ENCODE results near the gene SEPTIN7. TPM values are rescaled to one million over a fixed set of nuclear protein-coding genes. Genes with fewer than 3 reads are reported as not detected.
"Not testable (repeated sequence)": the region's sequence is repeated elsewhere in the genome, so short reads cannot be mapped to it uniquely, and the experiment has no call there.

The SEPTIN7 gene
- total and polyA plus RNA-seq, 8 donors = 74.3 to 214 (median 110) TPM

DNA sequence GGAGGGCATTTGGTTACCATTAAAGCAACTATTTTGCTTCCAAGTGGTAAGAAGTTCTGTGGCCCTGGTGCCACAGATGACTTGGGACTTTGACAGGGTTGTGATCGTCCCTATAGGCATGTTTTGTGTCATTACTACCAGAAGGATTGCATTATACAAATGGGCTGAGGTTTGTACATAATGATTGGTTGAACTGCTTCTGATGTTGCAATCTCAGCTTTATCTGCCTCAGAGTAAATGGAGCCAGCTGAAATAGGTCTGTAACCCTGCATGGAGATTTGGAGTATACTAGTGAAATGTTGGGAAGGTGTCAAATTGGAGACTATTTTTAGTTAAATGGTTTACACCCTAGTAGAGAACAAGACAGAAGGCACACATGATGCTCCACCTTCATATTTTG, 46.1 kb upstream of the SEPTIN7 start:
- DNase-seq = no peak
- intact Hi-C loops (cut with DNase I; ENCODE audit: low total_unique reads) = no loop called here
- Histone ChIP-seq H3K27ac (peak overlapping the region in 3 of 5 donors; percentile 30 to 63 (median 56)), H3K4me3 (no peak overlapping the region), H3K9me3 (no peaks in the 10 kb centered on the region), H3K27me3 (no peaks in the 10 kb centered on the region), H3K4me1 (peaks cover 0 to 14% (median 2%) of the 10 kb centered on the region in 4 donors), H3K36me3 (no peaks in the 10 kb centered on the region)
- TF ChIP-seq EP300 (IDR thresholded peaks at IDR 0.05) = no peak
- no peak for TF ChIP-seq POLR2AphosphoS5 (IDR thresholded peaks at IDR 0.05)
- no peak for TF ChIP-seq POLR2A (IDR thresholded peaks at IDR 0.05)
- TF ChIP-seq, protein P1, sequence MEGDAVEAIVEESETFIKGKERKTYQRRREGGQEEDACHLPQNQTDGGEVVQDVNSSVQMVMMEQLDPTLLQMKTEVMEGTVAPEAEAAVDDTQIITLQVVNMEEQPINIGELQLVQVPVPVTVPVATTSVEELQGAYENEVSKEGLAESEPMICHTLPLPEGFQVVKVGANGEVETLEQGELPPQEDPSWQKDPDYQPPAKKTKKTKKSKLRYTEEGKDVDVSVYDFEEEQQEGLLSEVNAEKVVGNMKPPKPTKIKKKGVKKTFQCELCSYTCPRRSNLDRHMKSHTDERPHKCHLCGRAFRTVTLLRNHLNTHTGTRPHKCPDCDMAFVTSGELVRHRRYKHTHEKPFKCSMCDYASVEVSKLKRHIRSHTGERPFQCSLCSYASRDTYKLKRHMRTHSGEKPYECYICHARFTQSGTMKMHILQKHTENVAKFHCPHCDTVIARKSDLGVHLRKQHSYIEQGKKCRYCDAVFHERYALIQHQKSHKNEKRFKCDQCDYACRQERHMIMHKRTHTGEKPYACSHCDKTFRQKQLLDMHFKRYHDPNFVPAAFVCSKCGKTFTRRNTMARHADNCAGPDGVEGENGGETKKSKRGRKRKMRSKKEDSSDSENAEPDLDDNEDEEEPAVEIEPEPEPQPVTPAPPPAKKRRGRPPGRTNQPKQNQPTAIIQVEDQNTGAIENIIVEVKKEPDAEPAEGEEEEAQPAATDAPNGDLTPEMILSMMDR (IDR thresholded peaks at IDR 0.05) = no peak
- WGBS, 5 donors = 56 to 79% (median 73%) methylated on average over 1 of the region's 1 CpG

DNA sequence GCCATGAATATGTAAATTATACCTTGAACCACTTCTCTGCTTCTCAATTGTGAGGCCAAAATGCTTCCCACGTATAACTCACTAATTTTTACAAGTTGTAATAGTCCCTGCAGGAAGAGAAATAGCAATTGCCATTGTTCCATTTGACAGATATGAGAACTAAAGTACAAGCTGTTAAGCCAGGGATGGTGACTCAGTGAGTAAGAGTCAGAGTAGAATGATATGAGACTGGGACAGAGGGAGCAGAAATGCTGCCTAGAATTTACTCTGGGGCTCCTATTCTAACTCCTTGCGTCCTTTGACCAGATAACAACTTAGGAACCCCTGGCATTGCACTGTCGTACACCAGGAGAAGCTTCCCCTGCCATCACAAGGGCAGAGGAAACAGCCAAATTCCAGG, 45.1 kb upstream of the SEPTIN7 start:
- no peak for TF ChIP-seq EP300 (IDR thresholded peaks at IDR 0.05)
- no peak for TF ChIP-seq POLR2A (IDR thresholded peaks at IDR 0.05)
- TF ChIP-seq, protein P1 (IDR thresholded peaks at IDR 0.05) = no peak
- no peak for TF ChIP-seq POLR2AphosphoS5 (IDR thresholded peaks at IDR 0.05)
- Histone ChIP-seq H3K9me3 (no peaks in the 10 kb centered on the region), H3K4me1 (peaks cover 0 to 14% (median 2%) of the 10 kb centered on the region in 4 donors), H3K27ac (no peak overlapping the region), H3K4me3 (no peak overlapping the region), H3K36me3 (no peaks in the 10 kb centered on the region), H3K27me3 (no peaks in the 10 kb centered on the region)
- intact Hi-C loops (cut with DNase I; ENCODE audit: low total_unique reads) = no loop called here
- WGBS, 5 donors = 89 to 94% (median 93%) methylated on average over 3 of the region's 3 CpGs
- DNase-seq = no peak

DNA sequence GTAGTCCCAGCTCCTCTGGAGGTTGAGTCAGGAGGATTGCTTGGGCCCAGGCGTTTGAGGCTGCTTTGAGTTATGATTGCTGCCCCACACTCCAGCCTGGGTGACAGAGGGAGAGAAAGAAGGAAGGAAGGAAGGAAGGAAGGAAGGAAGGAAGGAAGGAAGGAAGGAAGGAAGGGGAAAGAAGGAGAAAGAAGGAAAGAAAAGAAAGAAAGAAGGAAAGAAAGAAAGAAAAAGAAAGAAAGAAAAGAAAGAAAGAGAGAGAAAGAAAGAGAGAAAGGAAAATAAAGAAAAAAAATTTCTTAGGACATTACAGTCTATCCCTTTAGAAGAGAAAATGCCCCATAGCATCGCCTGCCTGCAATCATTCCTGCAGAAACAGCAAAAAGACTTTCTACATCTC, 44.4 kb upstream of the SEPTIN7 start:
- 75 to 97% (median 94%) methylated on average over 2 of the region's 2 CpGs for WGBS, 5 donors
- intact Hi-C loops (cut with DNase I; ENCODE audit: low total_unique reads) = not testable (repeated sequence)

DNA sequence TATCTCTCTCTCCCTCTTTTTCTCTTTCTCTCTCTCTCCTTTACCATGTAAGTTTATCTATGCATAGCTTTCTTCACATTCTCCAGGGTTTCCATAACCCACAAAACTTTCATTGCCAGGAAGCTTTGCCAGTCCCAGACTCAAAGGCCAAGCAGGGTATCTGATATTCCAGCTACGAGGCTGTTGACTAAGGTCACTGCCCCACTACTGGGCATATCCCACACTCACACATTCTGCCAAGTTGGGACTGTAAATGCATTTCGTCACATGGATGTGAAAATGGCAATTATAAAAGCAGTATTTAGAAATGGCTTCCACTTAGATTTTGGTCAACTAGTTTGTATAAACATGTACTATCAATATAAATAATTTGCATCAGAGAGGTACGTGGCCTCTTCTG, 43.3 kb upstream of the SEPTIN7 start:
- WGBS, 5 donors = 59 to 77% (median 63%) methylated on average over 3 of the region's 3 CpGs
- no peaks in the 10 kb centered on the region for H3K27me3 ChIP-seq
- no peaks in the 10 kb centered on the region for H3K9me3 ChIP-seq
- no peaks in the 10 kb centered on the region for H3K36me3 ChIP-seq
- H3K27ac ChIP-seq = no peak overlapping the region
- peaks cover 0 to 14% (median 2%) of the 10 kb centered on the region in 4 donors for H3K4me1 ChIP-seq
- intact Hi-C loops (cut with DNase I; ENCODE audit: low total_unique reads) = no loop called here
- DNase-seq = no peak
- no peak overlapping the region for H3K4me3 ChIP-seq
- TF ChIP-seq, protein P1 (IDR thresholded peaks at IDR 0.05) = no peak
- no peak for TF ChIP-seq POLR2A (IDR thresholded peaks at IDR 0.05)
- no peak for TF ChIP-seq POLR2AphosphoS5 (IDR thresholded peaks at IDR 0.05)
- TF ChIP-seq EP300 (IDR thresholded peaks at IDR 0.05) = no peak

More for the DNA sequence above, 44.4 kb upstream of the SEPTIN7 start:
- DNase-seq, H3K36me3 ChIP-seq, H3K9me3 ChIP-seq, H3K27ac ChIP-seq, H3K27me3 ChIP-seq, H3K4me3 ChIP-seq: not testable (repeated sequence)
- H3K4me1 ChIP-seq = peaks cover 0 to 14% (median 2%) of the 10 kb centered on the region in 4 donors

DNA sequence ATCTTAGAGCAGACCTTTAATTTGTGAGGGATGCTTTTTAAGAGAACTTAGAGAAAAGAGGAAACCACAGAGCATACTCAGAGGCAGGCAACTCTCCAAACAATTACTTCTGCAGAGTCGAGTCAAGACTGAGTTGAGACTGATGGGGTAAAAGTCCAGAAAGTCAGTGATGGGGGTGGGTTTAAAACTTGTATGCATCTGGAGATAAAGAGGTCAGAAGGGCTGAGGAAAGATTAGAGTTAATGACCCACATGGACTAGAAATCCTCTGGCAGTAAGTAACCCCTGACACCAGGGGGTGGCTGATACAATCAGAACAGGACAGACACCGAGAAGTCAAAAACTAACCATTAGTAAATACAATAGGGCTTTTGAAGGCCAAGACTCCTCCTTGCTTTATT, 42.4 kb upstream of the SEPTIN7 start:
- DNase-seq = no peak
- TF ChIP-seq, protein P1 (IDR thresholded peaks at IDR 0.05) = no peak
- TF ChIP-seq POLR2AphosphoS5 (IDR thresholded peaks at IDR 0.05) (no peak), POLR2A (IDR thresholded peaks at IDR 0.05) (no peak), EP300 (IDR thresholded peaks at IDR 0.05) (no peak)
- Histone ChIP-seq H3K27ac (no peak overlapping the region), H3K4me3 (no peak overlapping the region), H3K27me3 (no peaks in the 10 kb centered on the region), H3K4me1 (peaks cover 0 to 14% (median 2%) of the 10 kb centered on the region in 4 donors), H3K9me3 (no peaks in the 10 kb centered on the region), H3K36me3 (no peaks in the 10 kb centered on the region)
- intact Hi-C loops (cut with DNase I; ENCODE audit: low total_unique reads) = no loop called here
- 33 to 43% (median 36%) methylated on average over 2 of the region's 2 CpGs for WGBS, 5 donors

Data from stomach (tissue), 9 donors.